OCI-LY1 (cell line): ENCODE measurements around the gene FARS2.

Experiments
- CTCF ChIP-seq: fragments of 200-600 bp; sonication (generic), shearing (Covaris generic); IDR thresholded peaks from 2 replicates; pipeline ENCODE4 v1.5.1; 2017; ENCODE audit warnings: mild to moderate bottlenecking, antibody characterized with exemption, low read length, moderate library complexity, mixed read lengths
- EZH2 ChIP-seq: fragments of 200-600 bp; sonication (generic), shearing (Covaris generic); IDR thresholded peaks from 2 replicates; pipeline ENCODE4 v1.8.0; 2017; ENCODE audit warnings: borderline replicate concordance, mixed run types, mild to moderate bottlenecking, antibody characterized with exemption, low read length, moderate library complexity, mixed read lengths

DNA sequence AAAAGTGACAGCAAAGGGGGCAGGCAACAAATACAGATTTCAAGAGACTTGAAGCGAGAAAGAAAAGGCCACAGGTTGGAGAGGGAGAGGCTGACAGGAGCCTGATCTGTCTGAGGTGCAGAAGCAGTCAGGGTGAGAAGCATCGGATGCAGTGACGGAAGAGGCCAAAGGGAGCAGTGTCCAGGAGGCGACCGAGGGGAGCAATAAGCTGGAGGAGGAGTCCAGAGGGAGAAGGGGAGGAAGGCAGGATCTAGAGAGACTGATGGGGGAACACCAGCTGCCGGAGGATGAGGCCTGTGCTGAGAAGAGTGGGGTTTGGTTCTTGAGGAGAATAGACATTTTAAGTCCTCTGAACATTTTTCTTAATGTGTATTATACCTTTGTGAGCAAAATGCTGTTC is 23.8 kb downstream of the FARS2 start:
- TF ChIP-seq CTCF (no peak), EZH2 (no peak)
